CD14-positive monocyte (primary cell): ENCODE measurements around the gene SCAMP4. TPM values are rescaled to one million over a fixed set of nuclear protein-coding genes. Genes with fewer than 3 reads are reported as not detected.

Experiments
- DNase-seq, 3 donors: peaks; one replicate each; pipeline ENCODE4 v3.0.0-alpha.2; 2011 to 2022
- H2AFZ ChIP-seq: 2 replicates; pipeline ENCODE4 v1.6.0; 2012; ENCODE audit warnings: mild to moderate bottlenecking, low read depth, low read length, inconsistent platforms; ENCODE audit not compliant: insufficient read depth, poor library complexity, severe bottlenecking
- H3K27ac ChIP-seq, 2 donors: 1 replicate in 1 of 2; 2 replicates in 1 of 2; pipeline ENCODE4 v1.5.1; 2012 to 2013; ENCODE audit warnings: low read length in 2 of 2, control low read depth in 1 of 2, inconsistent platforms in 1 of 2, low read depth in 1 of 2, mild to moderate bottlenecking in 1 of 2
- H3K27me3 ChIP-seq, 2 donors: one replicate each; pipeline versions ENCODE4 v1.6.0 to v1.6.1; 2011 to 2013; ENCODE audit warnings: low read length in 2 of 2; ENCODE audit not compliant: control insufficient read depth in 2 of 2, insufficient read depth in 2 of 2
- H3K36me3 ChIP-seq, 2 donors: replicated peaks in 1 of 2; 1 replicate in 1 of 2; 2 replicates in 1 of 2; pipeline versions ENCODE4 v1.5.1 to v1.6.1; 2012 to 2013; ENCODE audit warnings: low read length in 2 of 2, control low read depth in 1 of 2, inconsistent platforms in 1 of 2, mild to moderate bottlenecking in 1 of 2; ENCODE audit not compliant: insufficient read depth in 2 of 2, control insufficient read depth in 1 of 2
- H3K4me1 ChIP-seq, 2 donors: 1 replicate in 1 of 2; 2 replicates in 1 of 2; pipeline versions ENCODE4 v1.5.1 to v1.6.1; 2012 to 2013; ENCODE audit warnings: low read length in 2 of 2, control low read depth in 1 of 2, inconsistent platforms in 1 of 2, mild to moderate bottlenecking in 1 of 2, moderate library complexity in 1 of 2; ENCODE audit not compliant: insufficient read depth in 2 of 2, control insufficient read depth in 1 of 2
- H3K4me2 ChIP-seq: replicated peaks from 2 replicates; pipeline ENCODE3; 2012; ENCODE audit warnings: low read length, moderate library complexity, mild to moderate bottlenecking; ENCODE audit not compliant: poor library complexity, severe bottlenecking; ENCODE audit errors: extremely low read depth
- H3K4me3 ChIP-seq, 3 experiments: fragments of 200-600 bp in 1 of 3; sonication (generic) in 1 of 3; replicated peaks in 1 of 3; 1 replicate in 2 of 3; 2 replicates in 1 of 3; pipeline ENCODE4 v1.5.1; 2011 to 2013; ENCODE audit warnings: low read length in 3 of 3, mild to moderate bottlenecking in 3 of 3, control low read depth in 2 of 3, low read depth in 2 of 3, inconsistent platforms in 1 of 3, moderate library complexity in 1 of 3
- H3K79me2 ChIP-seq: 2 replicates; pipeline ENCODE4 v1.6.0; 2012; ENCODE audit warnings: mild to moderate bottlenecking, control low read depth, inconsistent platforms, low read length, moderate library complexity; ENCODE audit not compliant: insufficient read depth
- H3K9ac ChIP-seq: 2 replicates; pipeline ENCODE4 v1.6.0; 2017; ENCODE audit warnings: low read length, mild to moderate bottlenecking; ENCODE audit not compliant: insufficient read depth, poor library complexity, severe bottlenecking
- H3K9me3 ChIP-seq, 2 donors: replicated peaks in 1 of 2; 1 replicate in 1 of 2; 2 replicates in 1 of 2; pipeline versions ENCODE4 v1.5.1 to v1.6.1; 2012 to 2013; ENCODE audit warnings: low read length in 2 of 2, control low read depth in 1 of 2; ENCODE audit not compliant: control insufficient read depth in 1 of 2, insufficient read depth in 1 of 2
- H4K20me1 ChIP-seq: 2 replicates; pipeline ENCODE4 v1.6.0; 2012; ENCODE audit warnings: mild to moderate bottlenecking, low read length, control low read depth, moderate library complexity; ENCODE audit not compliant: insufficient read depth
- H3K27ac Mint-ChIP-seq, 7 donors: one replicate each; pipeline ENCODE4 v1.8.0; 2020; ENCODE audit warnings: mild to moderate bottlenecking in 7 of 7, mixed read lengths in 7 of 7, moderate library complexity in 6 of 7, inconsistent platforms in 2 of 7
- H3K27me3 Mint-ChIP-seq, 3 donors: one replicate each; pipeline ENCODE4 v1.8.0; 2021 to 2022; ENCODE audit warnings: low read depth in 3 of 3, mild to moderate bottlenecking in 3 of 3, mixed read lengths in 3 of 3, moderate library complexity in 3 of 3, inconsistent platforms in 1 of 3
- H3K36me3 Mint-ChIP-seq, 2 donors: one replicate each; pipeline ENCODE4 v1.8.0; 2020; ENCODE audit warnings: mixed read lengths in 2 of 2, inconsistent platforms in 1 of 2, mild to moderate bottlenecking in 1 of 2
- H3K4me1 Mint-ChIP-seq: one replicate; pipeline ENCODE4 v1.8.0; 2020; ENCODE audit warnings: mild to moderate bottlenecking, mixed read lengths
- H3K4me3 Mint-ChIP-seq, 2 donors: one replicate each; pipeline ENCODE4 v1.8.0; 2020; ENCODE audit warnings: mild to moderate bottlenecking in 2 of 2, mixed read lengths in 2 of 2, moderate library complexity in 1 of 2
- H3K9me3 Mint-ChIP-seq, 7 donors: one replicate each; pipeline ENCODE4 v1.8.0; 2020 to 2022; ENCODE audit warnings: mixed read lengths in 7 of 7, mild to moderate bottlenecking in 6 of 7, moderate library complexity in 6 of 7, inconsistent platforms in 2 of 7
- WGBS: methylation state at CpG from one replicate; pipeline ENCODE4 v1.1.5; 2013; ENCODE audit warnings: missing lambda C conversion rate; ENCODE audit not compliant: insufficient coverage; 5-methylcytosine and 5-hydroxymethylcytosine counted together
- intact Hi-C, 2 donors: fragments of 100-400 bp; cut with micrococcal nuclease; formaldehyde crosslinking; loops; one replicate each; pipeline versions ENCODE4 v1.15.0 to v1.15.1; 2023
- polyA plus RNA-seq, 3 donors: library from polyadenylated mRNA; depleted of rRNA in 1 of 3; unstranded in 2 of 3; stranded (reverse) in 1 of 3; fragments of 300-500 nt in 2 of 3; fragments of >200 nt in 1 of 3; fragmentation: Illumina TruSeq in 2 of 3; gene quantifications; 1 replicate in 2 of 3; 2 replicates in 1 of 3; pipeline ENCODE4 v1.2.3, GENCODE V29; 2012 to 2021
- TF ChIP-seq, protein P1 (sequence below): fragments of 200-600 bp; IDR thresholded peaks from one replicate; pipeline ENCODE4 v1.8.0; 2022; ENCODE audit warnings: antibody characterized with exemption, mild to moderate bottlenecking

The SCAMP4 gene
- polyA plus RNA-seq, 3 donors: 11.9 to 39.4 (median 15.4) TPM

GRCh38 chr19:1942078-1942933 lies 37.1 kb downstream of the SCAMP4 start:
- Mint-ChIP-seq H3K4me3 (peak overlapping the region; percentile 93 to 99), H3K9me3 (peaks cover 0 to 1% (median 0%) of the 10 kb centered on the region in 7 donors), H3K4me1 (peaks cover 39% of the 10 kb centered on the region), H3K27ac (peak overlapping the region; percentile 96 to 99 (median 98)), H3K27me3 (peaks cover 0 to 2% (median 1%) of the 10 kb centered on the region in 3 donors), H3K36me3 (peaks cover 0 to 10% of the 10 kb centered on the region in 2 donors)
- peaks cover 48% of the 10 kb centered on the region for H4K20me1 ChIP-seq
- peak overlapping the region; percentile 75 for H3K4me2 ChIP-seq
- peak; percentile 79 to 87 (median 81) for DNase-seq
- H2AFZ ChIP-seq: no peak overlapping the region
- peak overlapping the region; percentile 98 to 99 for H3K27ac ChIP-seq
- intact Hi-C loops: no loop called here
- TF ChIP-seq, protein P1, sequence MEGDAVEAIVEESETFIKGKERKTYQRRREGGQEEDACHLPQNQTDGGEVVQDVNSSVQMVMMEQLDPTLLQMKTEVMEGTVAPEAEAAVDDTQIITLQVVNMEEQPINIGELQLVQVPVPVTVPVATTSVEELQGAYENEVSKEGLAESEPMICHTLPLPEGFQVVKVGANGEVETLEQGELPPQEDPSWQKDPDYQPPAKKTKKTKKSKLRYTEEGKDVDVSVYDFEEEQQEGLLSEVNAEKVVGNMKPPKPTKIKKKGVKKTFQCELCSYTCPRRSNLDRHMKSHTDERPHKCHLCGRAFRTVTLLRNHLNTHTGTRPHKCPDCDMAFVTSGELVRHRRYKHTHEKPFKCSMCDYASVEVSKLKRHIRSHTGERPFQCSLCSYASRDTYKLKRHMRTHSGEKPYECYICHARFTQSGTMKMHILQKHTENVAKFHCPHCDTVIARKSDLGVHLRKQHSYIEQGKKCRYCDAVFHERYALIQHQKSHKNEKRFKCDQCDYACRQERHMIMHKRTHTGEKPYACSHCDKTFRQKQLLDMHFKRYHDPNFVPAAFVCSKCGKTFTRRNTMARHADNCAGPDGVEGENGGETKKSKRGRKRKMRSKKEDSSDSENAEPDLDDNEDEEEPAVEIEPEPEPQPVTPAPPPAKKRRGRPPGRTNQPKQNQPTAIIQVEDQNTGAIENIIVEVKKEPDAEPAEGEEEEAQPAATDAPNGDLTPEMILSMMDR: no peak
- peaks cover 0 to 4% of the 10 kb centered on the region in 2 donors for H3K36me3 ChIP-seq
- H3K4me1 ChIP-seq: peaks cover 32 to 47% of the 10 kb centered on the region in 2 donors
- H3K4me3 ChIP-seq: peak overlapping the region; percentile 68 to 99 (median 91)
- peak overlapping the region; percentile 97 for H3K9ac ChIP-seq
- H3K27me3 ChIP-seq: no peaks in the 10 kb centered on the region
- H3K79me2 ChIP-seq: peaks cover 55% of the 10 kb centered on the region
- WGBS: under 1% methylated on average over 21 of the region's 40 CpGs
- H3K9me3 ChIP-seq: no peaks in the 10 kb centered on the region

DNA sequence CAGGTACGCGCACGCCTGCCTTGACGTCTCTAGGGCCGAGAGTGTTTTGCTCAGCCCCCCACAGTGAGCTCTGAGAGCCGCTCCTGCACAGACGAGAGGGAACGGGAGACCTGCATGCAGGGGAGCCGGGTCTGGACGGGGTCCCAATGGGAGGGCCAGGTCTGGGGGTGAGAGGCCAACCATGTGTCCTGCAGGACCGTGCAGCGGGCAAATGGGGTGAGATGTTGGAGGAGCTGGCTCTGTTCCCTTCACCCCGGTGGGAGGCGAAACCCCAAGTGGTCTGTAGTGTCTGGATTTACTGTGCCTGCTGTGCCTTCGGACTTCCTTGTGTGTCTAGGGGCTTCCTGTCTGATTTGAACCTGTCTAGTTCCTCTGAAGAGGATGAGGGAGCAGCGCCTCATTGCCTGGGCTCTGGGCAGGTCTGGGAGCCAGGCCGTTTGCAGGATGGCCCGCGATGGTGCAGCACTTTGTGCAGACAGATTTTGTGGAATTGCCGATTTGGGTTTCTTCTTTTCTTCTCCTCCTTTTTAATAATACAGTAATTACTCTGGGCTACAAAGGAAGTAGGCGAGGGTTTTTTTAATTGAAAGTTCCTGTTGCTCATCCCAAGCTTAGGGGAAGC lies 37.8 kb downstream of the SCAMP4 start:
- Histone ChIP-seq H3K4me3 (peak overlapping the region; percentile 68 to 99 (median 91)), H3K36me3 (peaks cover 0 to 7% of the 10 kb centered on the region in 2 donors), H3K9me3 (no peaks in the 10 kb centered on the region), H3K27ac (peak overlapping the region; percentile 98 to 99), H2AFZ (no peak overlapping the region), H3K79me2 (peaks cover 62% of the 10 kb centered on the region), H3K27me3 (no peaks in the 10 kb centered on the region), H3K4me1 (peaks cover 40 to 54% of the 10 kb centered on the region in 2 donors), H3K4me2 (peak overlapping the region; percentile 75), H4K20me1 (peaks cover 55% of the 10 kb centered on the region), H3K9ac (peak overlapping the region; percentile 97)
- Mint-ChIP-seq H3K27ac (peak overlapping the region; percentile 96 to 99 (median 98)), H3K4me3 (peak overlapping the region; percentile 93 to 99), H3K9me3 (peaks cover 0 to 1% (median 0%) of the 10 kb centered on the region in 7 donors), H3K36me3 (peaks cover 0 to 10% of the 10 kb centered on the region in 2 donors), H3K4me1 (peaks cover 42% of the 10 kb centered on the region), H3K27me3 (peaks cover 0 to 2% (median 1%) of the 10 kb centered on the region in 3 donors)
- intact Hi-C loops: no loop called here
- under 1% methylated on average over 16 of the region's 21 CpGs for WGBS
- TF ChIP-seq, protein P1: no peak
- peak in 2 of 3 donors; percentile 42 to 52 for DNase-seq
